Fibroblast of lung (primary cell): ENCODE data around the gene PRR5L. TPM values are rescaled to one million over a fixed set of nuclear protein-coding genes. Genes with fewer than 3 reads are reported as not detected.
A peak's percentile ranks its signal among the peaks of the same experiment; 100 is the strongest.

ENCODE experiments used
- DNase-seq, 2 donors: peaks; one replicate each; pipeline versions ENCODE4 v3.0.0 to v3.0.0-alpha.2; 2010; ENCODE audit warnings: low read depth in 2 of 2
- H2AFZ ChIP-seq: 2 replicates; pipeline ENCODE4 v1.5.1; 2012; ENCODE audit warnings: low read length, control low read depth, inconsistent platforms
- H3K27ac ChIP-seq: 2 replicates; pipeline ENCODE4 v1.5.1; 2011; ENCODE audit warnings: low read length, control low read depth; ENCODE audit not compliant: insufficient read depth
- H3K27me3 ChIP-seq: 2 replicates; pipeline ENCODE4 v1.5.1; 2011; ENCODE audit warnings: mild to moderate bottlenecking, low read length; ENCODE audit not compliant: control insufficient read depth, insufficient read depth
- H3K36me3 ChIP-seq: 2 replicates; pipeline ENCODE4 v1.5.1; 2011; ENCODE audit warnings: low read length; ENCODE audit not compliant: control insufficient read depth, insufficient read depth
- H3K4me1 ChIP-seq: 2 replicates; pipeline ENCODE4 v1.5.1; 2011; ENCODE audit warnings: low read length; ENCODE audit not compliant: control insufficient read depth, insufficient read depth; ENCODE audit errors: extremely low read depth
- H3K4me2 ChIP-seq: 2 replicates; pipeline ENCODE4 v1.5.1; 2011; ENCODE audit warnings: low read length, control low read depth; ENCODE audit not compliant: insufficient read depth; ENCODE audit errors: extremely low read depth
- H3K4me3 ChIP-seq, 4 experiments: fragments of 200-600 bp in 1 of 4; sonication (generic) in 1 of 4; replicated peaks in 1 of 4; 2 replicates each; pipeline ENCODE4 v1.5.1; 2011 to 2016; ENCODE audit warnings: low read length in 4 of 4, low read depth in 3 of 4, mild to moderate bottlenecking in 3 of 4, control low read depth in 2 of 4, inconsistent platforms in 1 of 4, mixed read lengths in 1 of 4; ENCODE audit not compliant: insufficient read depth in 1 of 4; ENCODE audit errors: control extremely low read depth in 1 of 4
- H3K79me2 ChIP-seq: 2 replicates; pipeline ENCODE4 v1.5.1; 2012; ENCODE audit warnings: mild to moderate bottlenecking, low read length, inconsistent platforms; ENCODE audit not compliant: control insufficient read depth, insufficient read depth
- H3K9ac ChIP-seq: 2 replicates; pipeline ENCODE4 v1.5.1; 2011; ENCODE audit warnings: mild to moderate bottlenecking, low read length, control low read depth; ENCODE audit not compliant: insufficient read depth
- H3K9me3 ChIP-seq: 2 replicates; pipeline ENCODE4 v1.5.1; 2012; ENCODE audit warnings: low read depth, low read length; ENCODE audit not compliant: control insufficient read depth, insufficient read depth
- H4K20me1 ChIP-seq: 2 replicates; pipeline ENCODE4 v1.5.1; 2011; ENCODE audit warnings: low read length; ENCODE audit not compliant: control insufficient read depth, insufficient read depth; ENCODE audit errors: extremely low read depth
- EZH2 ChIP-seq: IDR thresholded peaks from 2 replicates; pipeline ENCODE4 v1.5.1; 2012; ENCODE audit warnings: low read length, control low read depth, mild to moderate bottlenecking; ENCODE audit errors: missing control alignments
- polyA plus RNA-seq, 2 donors: library from polyadenylated mRNA; depleted of rRNA in 1 of 2; stranded (reverse) in 1 of 2; unstranded in 1 of 2; fragments of >200 nt; gene quantifications; 2 replicates each; pipeline ENCODE4 v1.2.1, GENCODE V29; 2011 to 2012; ENCODE audit warnings: missing spikeins in 1 of 2
- total RNA-seq: library from RNA; depleted of rRNA; stranded (reverse); fragments of >200 nt; gene quantifications from 2 replicates; pipeline ENCODE4 v1.2.1, GENCODE V29; 2014
- TF ChIP-seq, protein P1 (sequence below), 2 donors: IDR thresholded peaks in 1 of 2; conservative IDR thresholded peaks in 1 of 2; 1 replicate in 1 of 2; 2 replicates in 1 of 2; pipeline ENCODE4 v1.5.1; 2011 to 2012; ENCODE audit warnings: low read length in 2 of 2, control low read depth in 1 of 2, inconsistent platforms in 1 of 2, low read depth in 1 of 2, mild to moderate bottlenecking in 1 of 2

The PRR5L gene
- total and polyA plus RNA-seq, 2 donors (not counting 1 experiment from before 2014, with no cell fraction given), result 2.8 to 6.3 TPM

DNA sequence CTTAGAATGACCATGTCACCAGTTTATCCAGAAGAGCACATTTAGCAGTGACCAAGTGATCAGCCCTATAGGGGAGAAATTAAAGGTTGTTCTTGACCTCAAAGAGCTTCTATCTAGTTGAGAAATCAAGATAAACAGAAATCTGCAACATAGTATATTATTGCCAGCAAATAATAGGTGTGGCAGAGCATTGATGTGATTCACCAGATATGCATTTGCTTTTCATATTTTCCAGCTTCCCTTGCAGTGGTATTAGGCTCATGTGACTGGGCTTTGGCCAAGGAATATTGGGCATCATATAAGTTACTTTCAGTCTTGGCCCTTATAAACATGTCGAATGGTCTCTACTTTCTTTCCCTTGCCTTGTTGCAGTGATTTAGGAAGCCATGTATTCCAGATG is 41.4 kb upstream of the PRR5L start:
- no peaks in the 10 kb centered on the region for H3K36me3 ChIP-seq
- DNase-seq, result peak; percentile 47 to 64
- no peak overlapping the region for H3K4me3 ChIP-seq
- no peaks in the 10 kb centered on the region for H3K4me1 ChIP-seq
- TF ChIP-seq EZH2, result no peak
- TF ChIP-seq, protein P1, sequence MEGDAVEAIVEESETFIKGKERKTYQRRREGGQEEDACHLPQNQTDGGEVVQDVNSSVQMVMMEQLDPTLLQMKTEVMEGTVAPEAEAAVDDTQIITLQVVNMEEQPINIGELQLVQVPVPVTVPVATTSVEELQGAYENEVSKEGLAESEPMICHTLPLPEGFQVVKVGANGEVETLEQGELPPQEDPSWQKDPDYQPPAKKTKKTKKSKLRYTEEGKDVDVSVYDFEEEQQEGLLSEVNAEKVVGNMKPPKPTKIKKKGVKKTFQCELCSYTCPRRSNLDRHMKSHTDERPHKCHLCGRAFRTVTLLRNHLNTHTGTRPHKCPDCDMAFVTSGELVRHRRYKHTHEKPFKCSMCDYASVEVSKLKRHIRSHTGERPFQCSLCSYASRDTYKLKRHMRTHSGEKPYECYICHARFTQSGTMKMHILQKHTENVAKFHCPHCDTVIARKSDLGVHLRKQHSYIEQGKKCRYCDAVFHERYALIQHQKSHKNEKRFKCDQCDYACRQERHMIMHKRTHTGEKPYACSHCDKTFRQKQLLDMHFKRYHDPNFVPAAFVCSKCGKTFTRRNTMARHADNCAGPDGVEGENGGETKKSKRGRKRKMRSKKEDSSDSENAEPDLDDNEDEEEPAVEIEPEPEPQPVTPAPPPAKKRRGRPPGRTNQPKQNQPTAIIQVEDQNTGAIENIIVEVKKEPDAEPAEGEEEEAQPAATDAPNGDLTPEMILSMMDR (conservative IDR thresholded peaks at IDR 0.05 in 1 of 2, IDR thresholded peaks at IDR 0.05 in 1 of 2; ENCODE audit: low read depth in 1 of 2, low read length in 2 of 2), result no peak
- no peak overlapping the region for H3K27ac ChIP-seq
- H3K27me3 ChIP-seq, result no peaks in the 10 kb centered on the region
- H3K9ac ChIP-seq, result no peak overlapping the region
- H4K20me1 ChIP-seq, result no peaks in the 10 kb centered on the region
- no peak overlapping the region for H3K4me2 ChIP-seq
- H3K79me2 ChIP-seq, result no peaks in the 10 kb centered on the region
- H3K9me3 ChIP-seq, result no peaks in the 10 kb centered on the region
- H2AFZ ChIP-seq, result no peak overlapping the region

DNA sequence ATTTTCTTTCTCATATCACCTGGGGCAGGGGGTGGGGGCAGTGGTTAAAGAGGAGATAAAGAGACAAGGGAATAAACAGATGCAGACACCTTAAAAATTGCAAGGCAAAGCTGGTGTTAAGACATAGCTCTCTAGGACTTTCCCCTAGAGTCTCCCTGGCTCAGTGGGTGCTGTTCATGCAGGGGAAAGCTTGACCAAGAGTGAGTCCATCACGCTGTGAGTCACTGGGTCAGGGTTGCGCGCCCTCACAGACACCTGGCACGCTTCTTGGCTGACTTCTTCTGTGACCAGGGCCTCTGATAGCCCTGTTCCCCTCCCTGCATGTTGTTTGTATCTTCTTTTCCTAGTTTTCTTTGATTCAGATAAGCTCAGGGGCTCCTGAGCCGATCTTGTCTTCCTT is 38.7 kb upstream of the PRR5L start:
- DNase-seq, result peak in 1 of 2 donors; percentile 26
- H3K36me3 ChIP-seq, result no peaks in the 10 kb centered on the region
- TF ChIP-seq, protein P1 (conservative IDR thresholded peaks at IDR 0.05 in 1 of 2, IDR thresholded peaks at IDR 0.05 in 1 of 2; ENCODE audit: low read depth in 1 of 2, low read length in 2 of 2), result no peak
- no peak for TF ChIP-seq EZH2

DNA sequence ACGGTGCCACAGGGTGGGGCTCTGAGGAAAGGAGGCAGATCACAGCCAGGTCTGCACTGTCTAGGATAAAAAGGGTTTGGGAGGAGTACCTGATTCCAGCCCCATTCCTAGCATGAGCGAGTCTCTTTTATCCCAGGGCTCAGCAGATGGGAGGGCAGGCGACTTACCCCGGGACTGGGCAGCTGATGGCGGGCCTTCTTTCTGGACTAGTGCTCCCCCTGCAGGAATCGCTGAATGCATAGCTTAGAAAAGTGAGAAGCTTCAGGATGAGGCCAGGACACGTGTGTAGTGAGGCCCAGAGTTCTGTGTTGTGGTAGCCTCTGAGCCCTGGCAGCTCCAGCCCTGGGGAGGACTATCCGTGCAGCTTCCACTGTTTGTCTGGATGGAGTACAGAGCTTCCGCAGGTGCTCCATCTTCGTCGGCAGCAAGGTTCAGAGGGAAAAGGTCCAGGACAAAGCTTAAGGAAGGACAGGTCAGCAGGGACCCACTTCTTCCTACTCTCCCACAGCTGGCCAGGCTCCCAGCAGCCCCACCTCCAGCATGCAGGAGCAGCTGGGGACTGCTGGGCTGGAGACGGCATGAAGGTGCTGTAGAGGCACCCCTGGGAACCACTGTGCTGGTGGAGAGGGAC is 37.2 kb upstream of the PRR5L start:
- Histone ChIP-seq H3K27ac (no peak overlapping the region), H3K27me3 (no peaks in the 10 kb centered on the region), H3K4me1 (no peaks in the 10 kb centered on the region), H3K9ac (no peak overlapping the region), H3K4me2 (no peak overlapping the region), H3K36me3 (no peaks in the 10 kb centered on the region), H3K79me2 (no peaks in the 10 kb centered on the region), H2AFZ (no peak overlapping the region), H3K9me3 (no peaks in the 10 kb centered on the region), H4K20me1 (no peaks in the 10 kb centered on the region), H3K4me3 (no peak overlapping the region)
- peak; percentile 67 to 83 for DNase-seq
- no peak for TF ChIP-seq EZH2
- TF ChIP-seq, protein P1 (conservative IDR thresholded peaks at IDR 0.05 in 1 of 2, IDR thresholded peaks at IDR 0.05 in 1 of 2; ENCODE audit: low read depth in 1 of 2, low read length in 2 of 2), result peak; percentile 76 to 80

More for the DNA sequence above, 38.7 kb upstream of the PRR5L start:
- Histone ChIP-seq H3K4me2 (no peak overlapping the region), H4K20me1 (no peaks in the 10 kb centered on the region), H3K4me3 (no peak overlapping the region), H3K9ac (no peak overlapping the region), H3K9me3 (no peaks in the 10 kb centered on the region), H3K27ac (no peak overlapping the region), H3K27me3 (no peaks in the 10 kb centered on the region), H3K79me2 (no peaks in the 10 kb centered on the region), H2AFZ (no peak overlapping the region), H3K4me1 (no peaks in the 10 kb centered on the region)
